AG04450 (cell line): Measurements from ENCODE around the gene LIMS2. TPM values are rescaled to one million over a fixed set of nuclear protein-coding genes. Genes with fewer than 3 reads are reported as not detected.

Experiments
- CTCF ChIA-PET: fragments of 300-600, 350-600 bp; formaldehyde crosslinking; extraction: SDS; loops from one replicate; lab custom pipeline; 2022; ENCODE audit warnings: antibody characterized with exemption, inconsistent platforms; lab: Charles Lee
- POLR2A ChIA-PET: fragments of 350-600 bp; formaldehyde crosslinking; extraction: SDS; loops from one replicate; lab custom pipeline; 2021; ENCODE audit warnings: antibody characterized with exemption, inconsistent platforms; lab: Yijun Ruan, JAX
- DNase-seq: peaks from one replicate; pipeline ENCODE4 v3.0.0-alpha.2; 2011; ENCODE audit warnings: low read depth, low spot score
- H3K27ac ChIP-seq: one replicate; pipeline ENCODE4 v1.5.1; 2012; ENCODE audit warnings: low read depth, low read length, control low read depth
- H3K27me3 ChIP-seq: one replicate; pipeline ENCODE4 v1.6.0; 2012; ENCODE audit warnings: low read length; ENCODE audit not compliant: control insufficient read depth, insufficient read depth
- H3K4me3 ChIP-seq: 2 replicates; pipeline ENCODE4 v1.5.1; 2011; ENCODE audit warnings: mild to moderate bottlenecking, low read depth, low read length, control low read depth
- H3K9me3 ChIP-seq: 2 replicates; pipeline ENCODE4 v1.5.1; 2012; ENCODE audit warnings: low read length; ENCODE audit not compliant: control insufficient read depth, insufficient read depth
- polyA plus RNA-seq: library from polyadenylated mRNA; depleted of rRNA; stranded (reverse); fragments of >200 nt; gene quantifications from 2 replicates; pipeline ENCODE4 v1.2.3, GENCODE V29; 2011
- TF ChIP-seq, protein P1 (sequence below): IDR thresholded peaks from 2 replicates; pipeline ENCODE4 v1.5.1; 2011; ENCODE audit warnings: low read depth, low read length, control low read depth, inconsistent platforms

Gene LIMS2
- polyA plus RNA-seq, 1 experiment: 6.3 TPM

- DNase-seq: no peak
- H3K4me3 ChIP-seq: no peak overlapping the region
- ChIA-PET CTCF (no interaction called here), POLR2A (no interaction called here)
- H3K27ac ChIP-seq: no peak overlapping the region
- H3K9me3 ChIP-seq: no peaks in the 10 kb centered on the region; the same call in 1 of the 2 replicates
- TF ChIP-seq, protein P1, sequence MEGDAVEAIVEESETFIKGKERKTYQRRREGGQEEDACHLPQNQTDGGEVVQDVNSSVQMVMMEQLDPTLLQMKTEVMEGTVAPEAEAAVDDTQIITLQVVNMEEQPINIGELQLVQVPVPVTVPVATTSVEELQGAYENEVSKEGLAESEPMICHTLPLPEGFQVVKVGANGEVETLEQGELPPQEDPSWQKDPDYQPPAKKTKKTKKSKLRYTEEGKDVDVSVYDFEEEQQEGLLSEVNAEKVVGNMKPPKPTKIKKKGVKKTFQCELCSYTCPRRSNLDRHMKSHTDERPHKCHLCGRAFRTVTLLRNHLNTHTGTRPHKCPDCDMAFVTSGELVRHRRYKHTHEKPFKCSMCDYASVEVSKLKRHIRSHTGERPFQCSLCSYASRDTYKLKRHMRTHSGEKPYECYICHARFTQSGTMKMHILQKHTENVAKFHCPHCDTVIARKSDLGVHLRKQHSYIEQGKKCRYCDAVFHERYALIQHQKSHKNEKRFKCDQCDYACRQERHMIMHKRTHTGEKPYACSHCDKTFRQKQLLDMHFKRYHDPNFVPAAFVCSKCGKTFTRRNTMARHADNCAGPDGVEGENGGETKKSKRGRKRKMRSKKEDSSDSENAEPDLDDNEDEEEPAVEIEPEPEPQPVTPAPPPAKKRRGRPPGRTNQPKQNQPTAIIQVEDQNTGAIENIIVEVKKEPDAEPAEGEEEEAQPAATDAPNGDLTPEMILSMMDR: no peak
- no peaks in the 10 kb centered on the region for H3K27me3 ChIP-seq
Observed at GRCh38 chr2:127626917-127627739, 48.2 kb downstream of the LIMS2 start.

GRCh38 chr2:127626175-127626574 is 49.2 kb downstream of the LIMS2 start:
- H3K27ac ChIP-seq: no peak overlapping the region
- TF ChIP-seq, protein P1: no peak
- no peaks in the 10 kb centered on the region; the same call in 1 of the 2 replicates for H3K9me3 ChIP-seq
- POLR2A ChIA-PET: no interaction called here
- CTCF ChIA-PET: no interaction called here
- H3K4me3 ChIP-seq: no peak overlapping the region
- no peak for DNase-seq
- H3K27me3 ChIP-seq: no peaks in the 10 kb centered on the region

GRCh38 chr2:127625572-127625951 is 49.8 kb downstream of the LIMS2 start:
- CTCF ChIA-PET: no interaction called here

DNA sequence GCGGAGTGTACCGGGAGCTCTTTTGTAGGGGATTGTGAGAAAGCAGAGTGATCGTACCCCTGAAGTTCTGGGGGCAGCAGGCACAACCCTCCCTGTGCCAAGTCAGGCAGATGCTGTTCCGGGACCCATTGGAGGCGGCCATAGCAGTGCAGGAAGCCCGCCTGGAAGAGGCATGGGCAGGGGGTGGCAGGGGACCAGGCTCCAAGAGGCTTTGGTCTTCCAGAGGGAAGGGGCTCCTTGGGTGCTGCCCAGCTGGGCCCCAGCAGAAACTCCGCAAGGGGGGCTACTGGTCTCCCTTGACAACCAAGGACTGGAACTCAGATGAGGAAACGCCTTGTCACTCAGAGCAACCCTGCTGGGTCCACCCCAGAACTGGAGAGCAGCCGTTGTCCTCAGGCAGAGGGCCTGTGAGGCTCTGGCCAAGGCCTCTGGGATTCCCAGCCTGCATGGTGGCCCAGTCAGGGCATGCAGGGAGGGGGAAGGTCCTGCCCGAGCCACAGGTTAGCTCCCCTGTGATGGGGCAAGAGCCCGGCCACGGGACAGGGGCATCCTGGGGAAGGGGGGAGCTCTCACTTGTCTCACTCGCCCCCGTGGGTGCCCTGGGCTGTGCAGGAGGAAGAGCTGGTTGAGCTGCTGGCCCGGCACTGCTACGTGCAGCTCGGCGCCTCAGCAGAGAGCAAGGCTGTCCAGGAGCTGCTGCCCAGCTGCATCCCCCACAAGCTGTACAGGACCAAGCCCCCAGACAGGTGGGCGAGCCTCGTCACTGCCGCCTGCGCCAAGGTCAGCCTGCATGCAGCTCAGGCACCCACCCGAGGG is 50.4 kb downstream of the LIMS2 start:
- CTCF ChIA-PET: no interaction called here
- TF ChIP-seq, protein P1: no peak
- no peaks in the 10 kb centered on the region; the same call in 1 of the 2 replicates for H3K9me3 ChIP-seq
- POLR2A ChIA-PET: no interaction called here
- no peak overlapping the region for H3K4me3 ChIP-seq
- H3K27me3 ChIP-seq: no peaks in the 10 kb centered on the region
- no peak overlapping the region for H3K27ac ChIP-seq
- no peak for DNase-seq

More at GRCh38 chr2:127625572-127625951, 49.8 kb downstream of the LIMS2 start:
- Histone ChIP-seq H3K4me3 (no peak overlapping the region), H3K9me3 (no peaks in the 10 kb centered on the region; the same call in 1 of the 2 replicates), H3K27ac (no peak overlapping the region), H3K27me3 (no peaks in the 10 kb centered on the region)
- DNase-seq: no peak
- POLR2A ChIA-PET: no interaction called here
- TF ChIP-seq, protein P1: no peak
